ENCODE results near the gene PPTC7. TPM values are rescaled to one million over a fixed set of nuclear protein-coding genes. Genes with fewer than 3 reads are reported as not detected.
A peak's percentile ranks its signal among the peaks of the same experiment; 100 is the strongest.

The PPTC7 gene
- total and polyA plus RNA-seq, 2 of the 13 experiments (the other 11 are each of a cell fraction or from before 2014, with no cell fraction given): 4.8 to 12.3 TPM

DNA sequence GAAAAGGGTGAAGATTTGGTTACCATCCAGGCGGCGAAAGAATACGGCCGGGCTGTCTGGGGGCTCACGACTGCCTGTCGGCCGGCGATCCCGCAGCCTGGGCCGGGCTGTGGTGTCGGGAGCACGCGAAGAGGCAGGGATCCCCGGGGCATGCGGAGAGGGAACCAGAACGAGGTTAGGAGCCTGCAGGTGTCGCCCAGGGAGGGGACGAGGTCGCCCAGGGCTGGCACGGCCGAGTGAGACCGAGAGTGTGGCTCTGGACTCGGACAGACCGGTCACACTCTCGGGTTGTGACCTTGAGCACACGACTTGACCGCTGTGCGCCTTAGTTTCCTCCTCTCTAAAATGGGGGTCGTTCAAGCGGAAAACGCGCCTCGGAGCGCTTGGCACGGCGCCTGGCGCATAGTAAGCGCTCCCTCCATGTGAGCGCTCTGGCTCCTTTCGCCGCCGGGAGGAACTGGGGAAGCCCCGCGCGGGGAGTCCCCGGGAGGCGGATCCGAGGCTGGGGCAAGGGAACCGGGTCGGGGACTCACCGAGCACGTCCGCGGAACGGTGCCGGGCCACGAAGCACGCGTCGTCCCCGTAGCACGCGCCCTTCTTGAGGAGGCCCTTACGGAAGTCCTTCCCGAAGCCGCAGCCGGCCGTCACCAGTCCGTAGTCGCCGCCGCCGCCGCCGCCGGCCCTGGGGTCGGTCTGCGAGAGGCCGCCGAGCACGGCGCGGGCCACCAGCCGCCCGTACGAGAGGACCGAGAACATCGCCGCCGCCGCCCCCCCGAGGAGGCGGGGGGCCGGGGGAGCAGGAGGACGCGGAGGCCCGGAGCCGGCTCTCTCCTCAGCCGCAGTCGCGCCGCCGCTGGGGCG, 612 bp downstream of the PPTC7 start (continued):
- TF ChIP-seq, protein P1, sequence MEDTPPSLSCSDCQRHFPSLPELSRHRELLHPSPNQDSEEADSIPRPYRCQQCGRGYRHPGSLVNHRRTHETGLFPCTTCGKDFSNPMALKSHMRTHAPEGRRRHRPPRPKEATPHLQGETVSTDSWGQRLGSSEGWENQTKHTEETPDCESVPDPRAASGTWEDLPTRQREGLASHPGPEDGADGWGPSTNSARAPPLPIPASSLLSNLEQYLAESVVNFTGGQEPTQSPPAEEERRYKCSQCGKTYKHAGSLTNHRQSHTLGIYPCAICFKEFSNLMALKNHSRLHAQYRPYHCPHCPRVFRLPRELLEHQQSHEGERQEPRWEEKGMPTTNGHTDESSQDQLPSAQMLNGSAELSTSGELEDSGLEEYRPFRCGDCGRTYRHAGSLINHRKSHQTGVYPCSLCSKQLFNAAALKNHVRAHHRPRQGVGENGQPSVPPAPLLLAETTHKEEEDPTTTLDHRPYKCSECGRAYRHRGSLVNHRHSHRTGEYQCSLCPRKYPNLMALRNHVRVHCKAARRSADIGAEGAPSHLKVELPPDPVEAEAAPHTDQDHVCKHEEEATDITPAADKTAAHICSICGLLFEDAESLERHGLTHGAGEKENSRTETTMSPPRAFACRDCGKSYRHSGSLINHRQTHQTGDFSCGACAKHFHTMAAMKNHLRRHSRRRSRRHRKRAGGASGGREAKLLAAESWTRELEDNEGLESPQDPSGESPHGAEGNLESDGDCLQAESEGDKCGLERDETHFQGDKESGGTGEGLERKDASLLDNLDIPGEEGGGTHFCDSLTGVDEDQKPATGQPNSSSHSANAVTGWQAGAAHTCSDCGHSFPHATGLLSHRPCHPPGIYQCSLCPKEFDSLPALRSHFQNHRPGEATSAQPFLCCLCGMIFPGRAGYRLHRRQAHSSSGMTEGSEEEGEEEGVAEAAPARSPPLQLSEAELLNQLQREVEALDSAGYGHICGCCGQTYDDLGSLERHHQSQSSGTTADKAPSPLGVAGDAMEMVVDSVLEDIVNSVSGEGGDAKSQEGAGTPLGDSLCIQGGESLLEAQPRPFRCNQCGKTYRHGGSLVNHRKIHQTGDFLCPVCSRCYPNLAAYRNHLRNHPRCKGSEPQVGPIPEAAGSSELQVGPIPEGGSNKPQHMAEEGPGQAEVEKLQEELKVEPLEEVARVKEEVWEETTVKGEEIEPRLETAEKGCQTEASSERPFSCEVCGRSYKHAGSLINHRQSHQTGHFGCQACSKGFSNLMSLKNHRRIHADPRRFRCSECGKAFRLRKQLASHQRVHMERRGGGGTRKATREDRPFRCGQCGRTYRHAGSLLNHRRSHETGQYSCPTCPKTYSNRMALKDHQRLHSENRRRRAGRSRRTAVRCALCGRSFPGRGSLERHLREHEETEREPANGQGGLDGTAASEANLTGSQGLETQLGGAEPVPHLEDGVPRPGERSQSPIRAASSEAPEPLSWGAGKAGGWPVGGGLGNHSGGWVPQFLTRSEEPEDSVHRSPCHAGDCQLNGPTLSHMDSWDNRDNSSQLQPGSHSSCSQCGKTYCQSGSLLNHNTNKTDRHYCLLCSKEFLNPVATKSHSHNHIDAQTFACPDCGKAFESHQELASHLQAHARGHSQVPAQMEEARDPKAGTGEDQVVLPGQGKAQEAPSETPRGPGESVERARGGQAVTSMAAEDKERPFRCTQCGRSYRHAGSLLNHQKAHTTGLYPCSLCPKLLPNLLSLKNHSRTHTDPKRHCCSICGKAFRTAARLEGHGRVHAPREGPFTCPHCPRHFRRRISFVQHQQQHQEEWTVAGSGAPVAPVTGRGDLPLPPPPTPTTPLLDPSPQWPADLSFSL (CRISPR knock-in tag; IDR thresholded peaks at IDR 0.05): 0 out of 2 replicates have a peak, but pooled peaks have one; percentile 20
- TF ChIP-seq, protein P2, sequence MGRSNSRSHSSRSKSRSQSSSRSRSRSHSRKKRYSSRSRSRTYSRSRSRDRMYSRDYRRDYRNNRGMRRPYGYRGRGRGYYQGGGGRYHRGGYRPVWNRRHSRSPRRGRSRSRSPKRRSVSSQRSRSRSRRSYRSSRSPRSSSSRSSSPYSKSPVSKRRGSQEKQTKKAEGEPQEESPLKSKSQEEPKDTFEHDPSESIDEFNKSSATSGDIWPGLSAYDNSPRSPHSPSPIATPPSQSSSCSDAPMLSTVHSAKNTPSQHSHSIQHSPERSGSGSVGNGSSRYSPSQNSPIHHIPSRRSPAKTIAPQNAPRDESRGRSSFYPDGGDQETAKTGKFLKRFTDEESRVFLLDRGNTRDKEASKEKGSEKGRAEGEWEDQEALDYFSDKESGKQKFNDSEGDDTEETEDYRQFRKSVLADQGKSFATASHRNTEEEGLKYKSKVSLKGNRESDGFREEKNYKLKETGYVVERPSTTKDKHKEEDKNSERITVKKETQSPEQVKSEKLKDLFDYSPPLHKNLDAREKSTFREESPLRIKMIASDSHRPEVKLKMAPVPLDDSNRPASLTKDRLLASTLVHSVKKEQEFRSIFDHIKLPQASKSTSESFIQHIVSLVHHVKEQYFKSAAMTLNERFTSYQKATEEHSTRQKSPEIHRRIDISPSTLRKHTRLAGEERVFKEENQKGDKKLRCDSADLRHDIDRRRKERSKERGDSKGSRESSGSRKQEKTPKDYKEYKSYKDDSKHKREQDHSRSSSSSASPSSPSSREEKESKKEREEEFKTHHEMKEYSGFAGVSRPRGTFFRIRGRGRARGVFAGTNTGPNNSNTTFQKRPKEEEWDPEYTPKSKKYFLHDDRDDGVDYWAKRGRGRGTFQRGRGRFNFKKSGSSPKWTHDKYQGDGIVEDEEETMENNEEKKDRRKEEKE (IDR thresholded peaks at IDR 0.05): no peak
- TF ChIP-seq FOXC1 (CRISPR knock-in tag; IDR thresholded peaks at IDR 0.05; ENCODE audit: borderline replicate concordance): no peak
- TF ChIP-seq, protein P3, sequence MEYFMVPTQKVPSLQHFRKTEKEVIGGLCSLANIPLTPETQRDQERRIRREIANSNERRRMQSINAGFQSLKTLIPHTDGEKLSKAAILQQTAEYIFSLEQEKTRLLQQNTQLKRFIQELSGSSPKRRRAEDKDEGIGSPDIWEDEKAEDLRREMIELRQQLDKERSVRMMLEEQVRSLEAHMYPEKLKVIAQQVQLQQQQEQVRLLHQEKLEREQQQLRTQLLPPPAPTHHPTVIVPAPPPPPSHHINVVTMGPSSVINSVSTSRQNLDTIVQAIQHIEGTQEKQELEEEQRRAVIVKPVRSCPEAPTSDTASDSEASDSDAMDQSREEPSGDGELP (IDR thresholded peaks at IDR 0.05; ENCODE audit: borderline replicate concordance, low read depth): no peak
- TF ChIP-seq, protein P4, sequence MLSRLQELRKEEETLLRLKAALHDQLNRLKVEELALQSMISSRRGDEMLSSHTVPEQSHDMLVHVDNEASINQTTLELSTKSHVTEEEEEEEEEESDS (CRISPR knock-in tag; IDR thresholded peaks at IDR 0.05; ENCODE audit: borderline replicate concordance): no peak
- peak; percentile 48; the same call in 1 of the 2 replicates for TF ChIP-seq ISL2 (CRISPR knock-in tag; IDR thresholded peaks at IDR 0.05)
- no peak for TF ChIP-seq ZNF460 (CRISPR knock-in tag; IDR thresholded peaks at IDR 0.05; ENCODE audit: borderline replicate concordance)
- no peak for TF ChIP-seq ZNF614 (CRISPR knock-in tag; IDR thresholded peaks at IDR 0.05; ENCODE audit: borderline replicate concordance)
- TF ChIP-seq GATAD1 (CRISPR knock-in tag; IDR thresholded peaks at IDR 0.05): no peak
- no peak for TF ChIP-seq CREM (IDR thresholded peaks at IDR 0.05)
- no peak for TF ChIP-seq CREM (CRISPR knock-in tag; IDR thresholded peaks at IDR 0.05)
- TF ChIP-seq, protein P5, sequence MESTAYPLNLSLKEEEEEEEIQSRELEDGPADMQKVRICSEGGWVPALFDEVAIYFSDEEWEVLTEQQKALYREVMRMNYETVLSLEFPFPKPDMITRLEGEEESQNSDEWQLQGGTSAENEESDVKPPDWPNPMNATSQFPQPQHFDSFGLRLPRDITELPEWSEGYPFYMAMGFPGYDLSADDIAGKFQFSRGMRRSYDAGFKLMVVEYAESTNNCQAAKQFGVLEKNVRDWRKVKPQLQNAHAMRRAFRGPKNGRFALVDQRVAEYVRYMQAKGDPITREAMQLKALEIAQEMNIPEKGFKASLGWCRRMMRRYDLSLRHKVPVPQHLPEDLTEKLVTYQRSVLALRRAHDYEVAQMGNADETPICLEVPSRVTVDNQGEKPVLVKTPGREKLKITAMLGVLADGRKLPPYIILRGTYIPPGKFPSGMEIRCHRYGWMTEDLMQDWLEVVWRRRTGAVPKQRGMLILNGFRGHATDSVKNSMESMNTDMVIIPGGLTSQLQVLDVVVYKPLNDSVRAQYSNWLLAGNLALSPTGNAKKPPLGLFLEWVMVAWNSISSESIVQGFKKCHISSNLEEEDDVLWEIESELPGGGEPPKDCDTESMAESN (CRISPR knock-in tag; conservative IDR thresholded peaks at IDR 0.05): no peak
- TF ChIP-seq, protein P6, sequence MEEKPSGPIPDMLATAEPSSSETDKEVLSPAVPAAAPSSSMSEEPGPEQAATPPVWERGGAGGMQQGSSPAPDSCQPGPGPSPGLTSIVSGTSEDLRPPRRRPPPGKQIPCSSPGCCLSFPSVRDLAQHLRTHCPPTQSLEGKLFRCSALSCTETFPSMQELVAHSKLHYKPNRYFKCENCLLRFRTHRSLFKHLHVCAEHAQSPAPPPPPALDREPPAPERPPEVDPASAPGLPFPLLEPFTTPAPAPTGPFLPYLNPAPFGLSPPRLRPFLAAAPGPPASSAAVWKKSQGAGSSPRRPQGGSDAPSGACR (CRISPR knock-in tag; IDR thresholded peaks at IDR 0.05): 0 out of 2 replicates have a peak, but pooled peaks have one; percentile 23
- TF ChIP-seq SOX5 (CRISPR knock-in tag; IDR thresholded peaks at IDR 0.05; ENCODE audit: borderline replicate concordance): no peak
- TF ChIP-seq ZNF773 (CRISPR knock-in tag; IDR thresholded peaks at IDR 0.05; ENCODE audit: borderline replicate concordance): no peak
